SK-N-SH (cell line): ENCODE measurements around the gene TSBP1.

Source experiments
- CTCF ChIP-seq: fragments of 200-600 bp; sonication (generic); IDR thresholded peaks from 2 replicates; pipeline ENCODE4 v1.6.1; 2017; ENCODE audit warnings: antibody characterized with exemption, mild to moderate bottlenecking, moderate library complexity
- EP300 ChIP-seq, 2 experiments: IDR thresholded peaks; 2 replicates each; pipeline versions ENCODE4 v1.4.0 to v1.6.1; 2012; ENCODE audit warnings: borderline replicate concordance in 1 of 2, low read depth in 1 of 2, low read length in 1 of 2
- EZH2phosphoT487 ChIP-seq: fragments of 200-600 bp; sonication (generic); IDR thresholded peaks from 2 replicates; pipeline ENCODE4 v1.6.1; 2017; ENCODE audit warnings: low read depth, mixed run types, mild to moderate bottlenecking, antibody characterized with exemption, moderate library complexity, borderline replicate concordance
- MXI1 ChIP-seq: IDR thresholded peaks from 2 replicates; pipeline ENCODE4 v1.6.1; 2012; ENCODE audit warnings: mild to moderate bottlenecking, low read depth, low read length, improper control_type of control experiment
- POLR2AphosphoS5 ChIP-seq: IDR thresholded peaks from 2 replicates; pipeline ENCODE4 v1.6.1; 2012; ENCODE audit warnings: low read depth, low read length
- SIN3A ChIP-seq: IDR thresholded peaks from 2 replicates; pipeline ENCODE4 v1.6.1; 2012; ENCODE audit warnings: low read depth, mild to moderate bottlenecking, low read length, moderate library complexity, borderline replicate concordance
- USF1 ChIP-seq: IDR thresholded peaks from 2 replicates; pipeline ENCODE4 v1.4.0; 2012; ENCODE audit warnings: low read depth, borderline replicate concordance

- TF ChIP-seq EZH2phosphoT487: no peak
- TF ChIP-seq MXI1: no peak
- no peak for TF ChIP-seq POLR2AphosphoS5
- no peak for TF ChIP-seq USF1
- TF ChIP-seq SIN3A: no peak
- peak; percentile 91 for TF ChIP-seq CTCF
- TF ChIP-seq EP300 (IDR thresholded peaks at IDR 0.05; ENCODE audit: borderline replicate concordance in 1 of 2, low read depth in 1 of 2, low read length in 1 of 2): no peak
These were observed 43.9 kb upstream of the TSBP1 start for GRCh38 chr6:32415521-32416019.
